Loucy (cell line): ENCODE measurements around the gene GRID2.

Experiments
- EZH2phosphoT487 ChIP-seq: fragments of 200-600 bp; IDR thresholded peaks from 2 replicates; pipeline ENCODE4 v1.6.1; 2018; ENCODE audit warnings: antibody characterized with exemption, mild to moderate bottlenecking, moderate library complexity, borderline replicate concordance
- TF ChIP-seq, protein P1 (sequence below): fragments of 200-600 bp; sonication (generic); conservative IDR thresholded peaks from 2 replicates; pipeline ENCODE4 v1.5.1; 2014; ENCODE audit warnings: mild to moderate bottlenecking, antibody characterized with exemption, low read length

DNA sequence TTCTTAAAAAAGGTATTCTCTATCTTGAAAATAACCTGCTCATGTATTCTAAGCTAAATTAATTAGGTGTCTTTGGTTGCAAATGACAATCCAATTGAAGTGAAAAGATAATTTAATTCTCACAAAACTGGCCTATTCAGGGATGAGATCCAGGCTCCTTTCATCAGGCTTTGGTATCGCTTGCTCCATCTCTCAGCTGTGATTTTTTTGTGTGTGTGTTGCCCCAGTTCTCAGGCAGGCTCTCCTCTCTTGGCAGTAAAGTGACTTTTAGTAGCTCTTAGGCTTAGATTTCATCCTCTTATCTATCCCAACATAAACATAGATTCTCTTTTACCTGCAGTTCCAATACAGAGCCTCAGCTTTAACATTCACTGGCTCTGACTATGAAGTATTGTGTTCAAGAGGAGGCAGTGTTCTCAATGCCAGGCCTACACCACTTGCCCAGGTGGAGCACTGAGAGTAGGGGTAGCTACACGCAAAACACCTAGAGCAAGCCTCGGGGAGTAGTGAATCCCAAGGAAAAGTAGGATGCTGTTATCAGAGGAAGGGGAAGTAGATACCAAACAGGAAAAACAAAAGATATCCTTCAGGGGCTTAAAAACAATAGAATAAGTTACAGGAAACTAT, 1132.3 kb downstream of the GRID2 start:
- TF ChIP-seq, protein P1, sequence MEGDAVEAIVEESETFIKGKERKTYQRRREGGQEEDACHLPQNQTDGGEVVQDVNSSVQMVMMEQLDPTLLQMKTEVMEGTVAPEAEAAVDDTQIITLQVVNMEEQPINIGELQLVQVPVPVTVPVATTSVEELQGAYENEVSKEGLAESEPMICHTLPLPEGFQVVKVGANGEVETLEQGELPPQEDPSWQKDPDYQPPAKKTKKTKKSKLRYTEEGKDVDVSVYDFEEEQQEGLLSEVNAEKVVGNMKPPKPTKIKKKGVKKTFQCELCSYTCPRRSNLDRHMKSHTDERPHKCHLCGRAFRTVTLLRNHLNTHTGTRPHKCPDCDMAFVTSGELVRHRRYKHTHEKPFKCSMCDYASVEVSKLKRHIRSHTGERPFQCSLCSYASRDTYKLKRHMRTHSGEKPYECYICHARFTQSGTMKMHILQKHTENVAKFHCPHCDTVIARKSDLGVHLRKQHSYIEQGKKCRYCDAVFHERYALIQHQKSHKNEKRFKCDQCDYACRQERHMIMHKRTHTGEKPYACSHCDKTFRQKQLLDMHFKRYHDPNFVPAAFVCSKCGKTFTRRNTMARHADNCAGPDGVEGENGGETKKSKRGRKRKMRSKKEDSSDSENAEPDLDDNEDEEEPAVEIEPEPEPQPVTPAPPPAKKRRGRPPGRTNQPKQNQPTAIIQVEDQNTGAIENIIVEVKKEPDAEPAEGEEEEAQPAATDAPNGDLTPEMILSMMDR = no peak
- TF ChIP-seq EZH2phosphoT487 = no peak
